Measurements from ENCODE around the gene RASA3.
"Not testable (repeated sequence)": the region's sequence is repeated elsewhere in the genome, so short reads cannot be mapped to it uniquely, and the experiment has no call there.

RASA3 gene

DNA sequence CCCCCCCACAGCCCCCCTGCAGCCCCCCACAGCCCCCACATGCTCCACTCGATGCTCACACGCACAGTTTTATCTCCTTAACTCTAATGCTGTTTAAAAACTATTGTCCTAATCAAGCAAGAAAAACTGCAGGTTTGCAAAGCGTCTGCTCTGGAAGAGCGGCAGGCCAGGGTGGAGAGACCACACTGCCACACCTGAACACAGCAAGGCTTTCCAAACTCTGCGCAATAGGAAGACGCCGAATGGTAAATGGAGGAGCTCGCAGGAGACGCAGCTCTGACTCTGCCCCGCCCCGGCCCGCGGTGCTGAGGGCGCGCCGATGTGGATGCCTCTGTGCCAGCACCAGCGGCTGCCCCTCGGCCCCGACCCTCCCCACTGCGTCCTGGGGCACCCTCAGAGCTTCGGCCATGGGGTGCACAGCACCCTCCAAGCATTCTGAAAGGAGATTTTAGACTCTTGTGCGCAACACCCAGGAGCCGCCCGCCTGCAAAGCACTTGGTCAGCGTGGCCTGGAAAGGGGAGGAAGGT lies 32.4 kb downstream of the RASA3 start:
- Histone ChIP-seq H3K27me3 (ENCODE audit: insufficient read depth, low read length, poor library complexity, severe bottlenecking) (no peaks in the 10 kb centered on the region), H3K4me2 (ENCODE audit: low read depth, low read length, poor library complexity, severe bottlenecking) (no peak overlapping the region), H3K9me2 (replicated peaks; ENCODE audit: low read depth, low read length) (no peaks in the 10 kb centered on the region), H2AFZ (ENCODE audit: low read length) (no peak overlapping the region), H3K9ac (ENCODE audit: low read depth, low read length, poor library complexity, severe bottlenecking) (no peak overlapping the region), H3K4me3 (ENCODE audit: low read length, poor library complexity, severe bottlenecking) (no peak overlapping the region), H3K36me3 (ENCODE audit: insufficient read depth, low read length) (no peaks in the 10 kb centered on the region), H3K4me1 (ENCODE audit: insufficient read depth, low read length, poor library complexity, severe bottlenecking) (no peaks in the 10 kb centered on the region), H3K79me2 (ENCODE audit: insufficient read depth, low read length) (peaks cover 75% of the 10 kb centered on the region), H3F3A (ENCODE audit: low read depth) (peaks cover 4% of the 10 kb centered on the region; the same call in 1 of the 2 replicates), H3K9me3 (ENCODE audit: insufficient read depth, low read depth, low read length) (no peaks in the 10 kb centered on the region), H4K20me1 (ENCODE audit: insufficient read depth, low read length, poor library complexity, severe bottlenecking) (peaks cover 26% of the 10 kb centered on the region)
- TF ChIP-seq EZH2phosphoT487 (IDR thresholded peaks at IDR 0.05; ENCODE audit: borderline replicate concordance), result no peak
- TF ChIP-seq, protein P1, sequence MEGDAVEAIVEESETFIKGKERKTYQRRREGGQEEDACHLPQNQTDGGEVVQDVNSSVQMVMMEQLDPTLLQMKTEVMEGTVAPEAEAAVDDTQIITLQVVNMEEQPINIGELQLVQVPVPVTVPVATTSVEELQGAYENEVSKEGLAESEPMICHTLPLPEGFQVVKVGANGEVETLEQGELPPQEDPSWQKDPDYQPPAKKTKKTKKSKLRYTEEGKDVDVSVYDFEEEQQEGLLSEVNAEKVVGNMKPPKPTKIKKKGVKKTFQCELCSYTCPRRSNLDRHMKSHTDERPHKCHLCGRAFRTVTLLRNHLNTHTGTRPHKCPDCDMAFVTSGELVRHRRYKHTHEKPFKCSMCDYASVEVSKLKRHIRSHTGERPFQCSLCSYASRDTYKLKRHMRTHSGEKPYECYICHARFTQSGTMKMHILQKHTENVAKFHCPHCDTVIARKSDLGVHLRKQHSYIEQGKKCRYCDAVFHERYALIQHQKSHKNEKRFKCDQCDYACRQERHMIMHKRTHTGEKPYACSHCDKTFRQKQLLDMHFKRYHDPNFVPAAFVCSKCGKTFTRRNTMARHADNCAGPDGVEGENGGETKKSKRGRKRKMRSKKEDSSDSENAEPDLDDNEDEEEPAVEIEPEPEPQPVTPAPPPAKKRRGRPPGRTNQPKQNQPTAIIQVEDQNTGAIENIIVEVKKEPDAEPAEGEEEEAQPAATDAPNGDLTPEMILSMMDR (conservative IDR thresholded peaks at IDR 0.05; ENCODE audit: low read length), result no peak

DNA sequence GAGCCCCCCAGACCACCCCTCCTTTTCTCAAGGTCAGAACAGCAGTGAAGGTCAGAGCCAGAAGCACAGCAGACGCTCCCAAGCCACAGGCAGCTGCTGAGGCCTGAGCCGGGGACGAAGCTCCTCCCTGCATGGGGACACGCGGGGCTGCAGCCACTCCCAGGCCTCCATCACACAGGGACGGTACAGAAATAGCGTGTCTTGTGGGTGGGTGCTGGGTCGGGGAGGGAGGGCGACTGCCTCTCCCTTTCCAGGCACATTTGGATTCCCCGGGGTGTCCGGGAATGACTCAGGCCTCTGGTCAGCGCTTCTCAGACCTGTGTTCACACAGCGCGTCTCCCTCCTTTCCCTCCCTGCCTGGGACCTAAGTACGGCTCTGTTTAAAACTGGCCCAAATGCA lies 33.2 kb downstream of the RASA3 start:
- H3K4me3 ChIP-seq (ENCODE audit: low read length, poor library complexity, severe bottlenecking), result no peak overlapping the region
- no peak overlapping the region for H3K9ac ChIP-seq (ENCODE audit: low read depth, low read length, poor library complexity, severe bottlenecking)
- peaks cover 71% of the 10 kb centered on the region for H3K79me2 ChIP-seq (ENCODE audit: insufficient read depth, low read length)
- H4K20me1 ChIP-seq (ENCODE audit: insufficient read depth, low read length, poor library complexity, severe bottlenecking), result peaks cover 21% of the 10 kb centered on the region
- H3K4me2 ChIP-seq (ENCODE audit: low read depth, low read length, poor library complexity, severe bottlenecking), result no peak overlapping the region
- H2AFZ ChIP-seq (ENCODE audit: low read length), result no peak overlapping the region
- peaks cover 4% of the 10 kb centered on the region; the same call in 1 of the 2 replicates for H3F3A ChIP-seq (ENCODE audit: low read depth)
- H3K36me3 ChIP-seq (ENCODE audit: insufficient read depth, low read length), result no peaks in the 10 kb centered on the region
- TF ChIP-seq, protein P1 (conservative IDR thresholded peaks at IDR 0.05; ENCODE audit: low read length), result no peak
- no peak for TF ChIP-seq EZH2phosphoT487 (IDR thresholded peaks at IDR 0.05; ENCODE audit: borderline replicate concordance)
- no peaks in the 10 kb centered on the region for H3K9me2 ChIP-seq (replicated peaks; ENCODE audit: low read depth, low read length)
- no peaks in the 10 kb centered on the region for H3K9me3 ChIP-seq (ENCODE audit: insufficient read depth, low read depth, low read length)
- H3K27me3 ChIP-seq (ENCODE audit: insufficient read depth, low read length, poor library complexity, severe bottlenecking), result no peaks in the 10 kb centered on the region
- H3K4me1 ChIP-seq (ENCODE audit: insufficient read depth, low read length, poor library complexity, severe bottlenecking), result no peaks in the 10 kb centered on the region

DNA sequence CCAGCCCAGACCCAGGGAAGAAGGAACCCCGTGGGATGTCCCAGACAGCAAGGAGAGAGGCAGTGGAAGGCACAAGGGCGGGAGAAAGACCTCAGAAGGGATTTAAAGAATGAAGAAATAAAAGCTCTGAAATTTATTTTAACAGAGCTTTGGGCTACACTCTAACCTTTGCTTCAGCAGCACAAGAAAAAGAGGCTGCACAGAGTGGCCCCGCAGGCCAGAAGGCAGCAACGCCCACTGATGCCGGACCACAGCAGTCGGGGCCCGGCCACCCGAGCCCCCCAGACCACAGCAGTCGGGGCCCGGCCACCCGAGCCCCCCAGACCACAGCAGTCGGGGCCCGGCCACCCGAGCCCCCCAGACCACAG lies 33.8 kb downstream of the RASA3 start:
- H3K9ac ChIP-seq (ENCODE audit: low read depth, low read length, poor library complexity, severe bottlenecking), result not testable (repeated sequence)

More for the DNA sequence above, 33.8 kb downstream of the RASA3 start:
- H3K4me1 ChIP-seq (ENCODE audit: insufficient read depth, low read length, poor library complexity, severe bottlenecking); H3K9me2 ChIP-seq (replicated peaks; ENCODE audit: low read depth, low read length); H2AFZ ChIP-seq (ENCODE audit: low read length); H3F3A ChIP-seq (ENCODE audit: low read depth); H3K27me3 ChIP-seq (ENCODE audit: insufficient read depth, low read length, poor library complexity, severe bottlenecking); H3K4me3 ChIP-seq (ENCODE audit: low read length, poor library complexity, severe bottlenecking); H3K36me3 ChIP-seq (ENCODE audit: insufficient read depth, low read length); H3K4me2 ChIP-seq (ENCODE audit: low read depth, low read length, poor library complexity, severe bottlenecking); H3K9me3 ChIP-seq (ENCODE audit: insufficient read depth, low read depth, low read length): not testable (repeated sequence)
- peaks cover 21% of the 10 kb centered on the region for H4K20me1 ChIP-seq (ENCODE audit: insufficient read depth, low read length, poor library complexity, severe bottlenecking)
- H3K79me2 ChIP-seq (ENCODE audit: insufficient read depth, low read length), result peaks cover 75% of the 10 kb centered on the region
